Measurements from ENCODE around the gene DMRT3. TPM values are rescaled to one million over a fixed set of nuclear protein-coding genes. Genes with fewer than 3 reads are reported as not detected.

The DMRT3 gene, protein sequence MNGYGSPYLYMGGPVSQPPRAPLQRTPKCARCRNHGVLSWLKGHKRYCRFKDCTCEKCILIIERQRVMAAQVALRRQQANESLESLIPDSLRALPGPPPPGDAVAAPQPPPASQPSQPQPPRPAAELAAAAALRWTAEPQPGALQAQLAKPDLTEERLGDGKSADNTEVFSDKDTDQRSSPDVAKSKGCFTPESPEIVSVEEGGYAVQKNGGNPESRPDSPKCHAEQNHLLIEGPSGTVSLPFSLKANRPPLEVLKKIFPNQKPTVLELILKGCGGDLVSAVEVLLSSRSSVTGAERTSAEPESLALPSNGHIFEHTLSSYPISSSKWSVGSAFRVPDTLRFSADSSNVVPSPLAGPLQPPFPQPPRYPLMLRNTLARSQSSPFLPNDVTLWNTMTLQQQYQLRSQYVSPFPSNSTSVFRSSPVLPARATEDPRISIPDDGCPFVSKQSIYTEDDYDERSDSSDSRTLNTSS
- not detected in 2 replicates for total RNA-seq (2011; cell fraction: chromatin; rRNA removed; ENCODE audit: low replicate concordance)
- not detected in 2 replicates for total RNA-seq (2011; cell fraction: nucleolus; rRNA removed)
- not detected in 2 replicates for total RNA-seq (2011; cell fraction: nucleoplasm; rRNA removed)
- total RNA-seq (2014; rRNA removed) (not detected in 2 replicates), total RNA-seq (2014; rRNA removed; fragmentation: Illumina TruSeq; extraction: Trizol) (not detected in 2 replicates), total RNA-seq (2015; rRNA removed; fragmentation: Illumina TruSeq; extraction: Trizol) (not detected in 2 replicates), total RNA-seq (2021) (not detected in 2 replicates), polyA plus RNA-seq (2011; rRNA removed) (not detected in 2 replicates), polyA plus RNA-seq (2014; fragmentation: Illumina TruSeq; extraction: Trizol) (not detected in 2 replicates), polyA plus RNA-seq (2014; fragmentation: Nextera tagmentation; extraction: Ambion mirVana) (not detected), polyA plus RNA-seq (2014; rRNA removed) (not detected in 2 replicates), polyA minus RNA-seq (2011; rRNA and poly(A)+ RNA removed) (not detected in 2 replicates), Bru-seq, nascent RNA (not detected), BruChase-seq, experiment 1, labeled RNA remaining after a 2-hour chase (not detected), BruChase-seq, experiment 2, labeled RNA remaining after a 6-hour chase (not detected)
- polyA plus RNA-seq (2011; cell fraction: cytosol; rRNA removed), result not detected in 2 replicates
- not detected in 2 replicates for polyA plus RNA-seq (2011; cell fraction: nucleus; rRNA removed)
- not detected in 2 replicates for polyA plus RNA-seq (2012)
- polyA minus RNA-seq (2011; cell fraction: cytosol; rRNA and poly(A)+ RNA removed), result not detected in 2 replicates
- polyA minus RNA-seq (2011; cell fraction: nucleus; rRNA and poly(A)+ RNA removed), result not detected in 2 replicates
- long read RNA-seq, experiment 1, result 0 reads
- long read RNA-seq, experiment 2, result 0 reads
- long read RNA-seq, experiment 3, result 0 reads

DNA sequence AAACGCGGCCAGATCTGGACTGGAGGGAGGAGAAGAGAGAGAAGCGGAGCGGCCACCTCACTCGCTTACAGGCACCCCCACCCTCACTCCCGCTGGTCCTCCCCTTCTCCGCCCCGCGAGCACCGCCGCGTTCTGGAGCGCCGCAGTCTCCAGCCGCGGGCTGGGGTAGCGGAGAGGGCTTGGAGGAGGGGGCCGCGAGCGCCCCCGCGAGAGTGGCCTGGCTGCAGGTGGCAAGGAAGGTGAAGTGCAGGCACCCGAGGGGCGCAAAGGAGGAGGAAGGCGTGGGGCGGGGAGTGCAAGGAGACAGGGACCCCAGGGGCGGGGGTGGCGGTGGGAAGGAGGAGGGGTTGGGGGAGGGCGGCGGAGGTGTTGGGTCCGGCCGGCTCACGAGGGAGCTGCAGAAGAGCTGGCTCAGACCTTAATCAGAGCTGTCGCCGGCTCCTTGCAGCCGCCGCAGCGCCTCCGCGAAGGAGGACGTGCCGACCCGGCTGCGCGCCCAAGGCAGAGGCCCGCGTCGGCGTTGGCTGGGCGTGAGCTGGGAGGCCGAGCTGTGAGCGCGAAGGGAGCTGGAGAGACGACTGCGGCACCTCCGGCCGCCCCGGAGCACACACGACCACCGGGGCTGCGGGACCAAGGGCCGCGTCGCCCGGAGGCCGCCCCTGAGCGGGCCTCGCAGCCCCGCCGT, at the start of gene DMRT3:
TSS of gene DMRT3 (plus strand) at position 398 of the 685 bp plus-strand sequence. CDS start 347 bp downstream, outside the sequence.
- BruUV-seq (replicated peaks), result no TSS peak
- H4K20me1 ChIP-seq (replicated peaks; ENCODE audit: control insufficient read depth, insufficient read depth, low read length), result no peaks in the 10 kb centered on the region
- H3K27ac ChIP-seq (ENCODE audit: extremely low read depth, low read depth, low read length), result no peak within 1 kb of the TSS
- H3K4me1 ChIP-seq (replicated peaks in 1 of 2; ENCODE audit: control insufficient read depth in 2 of 2, insufficient read depth in 2 of 2, low read length in 2 of 2), result no peaks in the 10 kb centered on the region; a peak in 1 of 5 replicates
- ATAC-seq (no peak), FAIRE-seq (no peak), DNase-seq (ENCODE audit: extremely low read depth in 1 of 4, low spot score in 3 of 4) (no peak)
- no peaks in the 10 kb centered on the region for H3K36me3 ChIP-seq (ENCODE audit: control insufficient read depth, insufficient read depth, low read length)
- H3K9me1 ChIP-seq (ENCODE audit: control insufficient read depth, insufficient read depth, low read length), result no peaks in the 10 kb centered on the region
- H3K4me3 ChIP-seq, result no peak within 1 kb of the TSS
- no peak within 1 kb of the TSS for H3K9ac ChIP-seq (ENCODE audit: insufficient read depth in 1 of 2, low read depth in 2 of 2, low read length in 2 of 2)
- no peak within 1 kb of the TSS for H2AFZ ChIP-seq (ENCODE audit: low read depth, low read length)
- no peak within 1 kb of the TSS for H3K4me2 ChIP-seq (ENCODE audit: insufficient read depth, low read length)
- 22% methylated on average over 18 of the region's 70 CpGs for WGBS (ENCODE audit: insufficient coverage, low coverage, missing lambda C conversion rate)
- H3K9me3 ChIP-seq (replicated peaks; ENCODE audit: control insufficient read depth, insufficient read depth, low read depth, low read length), result no peaks in the 10 kb centered on the region
- intact Hi-C loops (cut with micrococcal nuclease) (no loop called here), in situ Hi-C loops (cut with MboI) (no loop called here)
- peaks cover 0 to 37% of the 10 kb centered on the region in 2 experiments; a peak in 2 of 5 replicates for H3K27me3 ChIP-seq (ENCODE audit: control insufficient read depth in 2 of 2, insufficient read depth in 2 of 2, low read length in 2 of 2)
- no peaks in the 10 kb centered on the region for H3K79me2 ChIP-seq (ENCODE audit: control insufficient read depth, insufficient read depth, low read length)
- POLR2A ChIA-PET, result no interaction called here
- CTCF ChIA-PET (ENCODE audit: low intra/inter-chr PET ratio), result no interaction called here
- TF ChIP-seq, protein P1, sequence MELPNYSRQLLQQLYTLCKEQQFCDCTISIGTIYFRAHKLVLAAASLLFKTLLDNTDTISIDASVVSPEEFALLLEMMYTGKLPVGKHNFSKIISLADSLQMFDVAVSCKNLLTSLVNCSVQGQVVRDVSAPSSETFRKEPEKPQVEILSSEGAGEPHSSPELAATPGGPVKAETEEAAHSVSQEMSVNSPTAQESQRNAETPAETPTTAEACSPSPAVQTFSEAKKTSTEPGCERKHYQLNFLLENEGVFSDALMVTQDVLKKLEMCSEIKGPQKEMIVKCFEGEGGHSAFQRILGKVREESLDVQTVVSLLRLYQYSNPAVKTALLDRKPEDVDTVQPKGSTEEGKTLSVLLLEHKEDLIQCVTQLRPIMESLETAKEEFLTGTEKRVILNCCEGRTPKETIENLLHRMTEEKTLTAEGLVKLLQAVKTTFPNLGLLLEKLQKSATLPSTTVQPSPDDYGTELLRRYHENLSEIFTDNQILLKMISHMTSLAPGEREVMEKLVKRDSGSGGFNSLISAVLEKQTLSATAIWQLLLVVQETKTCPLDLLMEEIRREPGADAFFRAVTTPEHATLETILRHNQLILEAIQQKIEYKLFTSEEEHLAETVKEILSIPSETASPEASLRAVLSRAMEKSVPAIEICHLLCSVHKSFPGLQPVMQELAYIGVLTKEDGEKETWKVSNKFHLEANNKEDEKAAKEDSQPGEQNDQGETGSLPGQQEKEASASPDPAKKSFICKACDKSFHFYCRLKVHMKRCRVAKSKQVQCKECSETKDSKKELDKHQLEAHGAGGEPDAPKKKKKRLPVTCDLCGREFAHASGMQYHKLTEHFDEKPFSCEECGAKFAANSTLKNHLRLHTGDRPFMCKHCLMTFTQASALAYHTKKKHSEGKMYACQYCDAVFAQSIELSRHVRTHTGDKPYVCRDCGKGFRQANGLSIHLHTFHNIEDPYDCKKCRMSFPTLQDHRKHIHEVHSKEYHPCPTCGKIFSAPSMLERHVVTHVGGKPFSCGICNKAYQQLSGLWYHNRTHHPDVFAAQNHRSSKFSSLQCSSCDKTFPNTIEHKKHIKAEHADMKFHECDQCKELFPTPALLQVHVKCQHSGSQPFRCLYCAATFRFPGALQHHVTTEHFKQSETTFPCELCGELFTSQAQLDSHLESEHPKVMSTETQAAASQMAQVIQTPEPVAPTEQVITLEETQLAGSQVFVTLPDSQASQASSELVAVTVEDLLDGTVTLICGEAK (IDR thresholded peaks at IDR 0.05), result no peak
- TF ChIP-seq, protein P1 (CRISPR knock-in tag; IDR thresholded peaks at IDR 0.05), result no peak
- TF ChIP-seq ZNF668 (CRISPR knock-in tag; IDR thresholded peaks at IDR 0.05), result no peak
- TF ChIP-seq ZNF444 (CRISPR knock-in tag; IDR thresholded peaks at IDR 0.05), result no peak
- no peak for TF ChIP-seq CAMTA2 (CRISPR knock-in tag; conservative IDR thresholded peaks at IDR 0.05)
- no peak for TF ChIP-seq U2AF1 (optimal IDR thresholded peaks at IDR 0.05; ENCODE audit: low read depth, low read length)
- no peak for TF ChIP-seq ZNF551 (CRISPR knock-in tag; IDR thresholded peaks at IDR 0.05)
- no peak for TF ChIP-seq RBM15 (IDR thresholded peaks at IDR 0.05; ENCODE audit: insufficient read depth, low read length)

Data from K562 (cell line).